BE2C (cell line): ENCODE data around the gene TNNT3.

Experiments used
- DNase-seq: peaks from one replicate; pipeline ENCODE4 v3.0.0-alpha.2; 2020
- H3K27me3 ChIP-seq: fragments of 250-450 bp; sonication (Bioruptor Pico); 2 replicates; pipeline ENCODE4 v1.5.1; 2020; ENCODE audit warnings: mild to moderate bottlenecking
- H3K36me3 ChIP-seq: fragments of 250-450 bp; sonication (Bioruptor Pico); 2 replicates; pipeline ENCODE4 v1.5.1; 2020; ENCODE audit warnings: mild to moderate bottlenecking
- H3K4me1 ChIP-seq: fragments of 250-450 bp; sonication (Bioruptor Pico); 2 replicates; pipeline ENCODE4 v1.5.1; 2020
- H3K4me3 ChIP-seq: 2 replicates; pipeline ENCODE4 v1.5.1; 2011; ENCODE audit warnings: low read depth, low read length
- H3K9me3 ChIP-seq: fragments of 250-450 bp; sonication (Bioruptor Pico); 2 replicates; pipeline ENCODE4 v1.5.1; 2020
- TF ChIP-seq, protein P1 (sequence below): IDR thresholded peaks from 2 replicates; pipeline ENCODE4 v1.5.1; 2012; ENCODE audit warnings: mild to moderate bottlenecking, low read depth, low read length

TNNT3 gene

DNA sequence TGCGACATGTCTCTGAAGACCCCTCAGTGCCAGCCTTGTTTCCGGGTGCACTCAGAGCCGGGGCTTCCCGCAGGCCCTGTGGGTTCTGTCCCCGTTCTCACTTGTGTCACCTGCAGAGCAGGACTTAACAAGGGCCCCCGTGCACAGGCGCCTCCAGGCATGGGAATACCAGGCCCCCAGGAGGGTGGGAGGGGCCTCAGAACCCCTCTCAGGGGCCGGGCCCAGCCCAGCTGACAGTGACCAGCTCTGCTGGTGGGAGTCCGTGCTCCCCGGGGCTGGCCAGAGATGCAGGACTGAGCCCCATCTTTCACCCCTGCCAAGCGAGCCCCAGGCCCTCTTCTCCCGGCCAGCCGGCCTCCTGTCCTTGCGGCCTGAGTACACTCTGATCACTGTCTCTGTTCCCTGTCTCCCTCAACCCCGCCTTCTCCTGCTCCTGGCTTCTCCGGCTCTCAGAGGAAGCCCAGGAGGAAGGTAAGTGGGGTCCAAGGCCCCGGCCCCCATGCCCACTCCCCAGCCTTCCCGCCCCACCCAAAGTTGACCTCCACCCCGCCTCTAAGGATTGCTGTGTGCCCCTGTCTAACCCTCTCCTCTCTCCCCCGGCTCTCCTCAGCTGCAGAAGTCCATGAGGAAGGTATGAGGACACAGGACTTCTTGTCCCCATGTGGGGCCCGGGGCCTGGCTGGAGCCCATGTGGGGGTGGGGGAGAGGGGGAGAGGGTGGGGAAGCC lies 5.3 kb downstream of the TNNT3 start:
- no peaks in the 10 kb centered on the region for H3K4me1 ChIP-seq
- no peaks in the 10 kb centered on the region for H3K9me3 ChIP-seq
- TF ChIP-seq, protein P1, sequence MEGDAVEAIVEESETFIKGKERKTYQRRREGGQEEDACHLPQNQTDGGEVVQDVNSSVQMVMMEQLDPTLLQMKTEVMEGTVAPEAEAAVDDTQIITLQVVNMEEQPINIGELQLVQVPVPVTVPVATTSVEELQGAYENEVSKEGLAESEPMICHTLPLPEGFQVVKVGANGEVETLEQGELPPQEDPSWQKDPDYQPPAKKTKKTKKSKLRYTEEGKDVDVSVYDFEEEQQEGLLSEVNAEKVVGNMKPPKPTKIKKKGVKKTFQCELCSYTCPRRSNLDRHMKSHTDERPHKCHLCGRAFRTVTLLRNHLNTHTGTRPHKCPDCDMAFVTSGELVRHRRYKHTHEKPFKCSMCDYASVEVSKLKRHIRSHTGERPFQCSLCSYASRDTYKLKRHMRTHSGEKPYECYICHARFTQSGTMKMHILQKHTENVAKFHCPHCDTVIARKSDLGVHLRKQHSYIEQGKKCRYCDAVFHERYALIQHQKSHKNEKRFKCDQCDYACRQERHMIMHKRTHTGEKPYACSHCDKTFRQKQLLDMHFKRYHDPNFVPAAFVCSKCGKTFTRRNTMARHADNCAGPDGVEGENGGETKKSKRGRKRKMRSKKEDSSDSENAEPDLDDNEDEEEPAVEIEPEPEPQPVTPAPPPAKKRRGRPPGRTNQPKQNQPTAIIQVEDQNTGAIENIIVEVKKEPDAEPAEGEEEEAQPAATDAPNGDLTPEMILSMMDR: no peak
- no peaks in the 10 kb centered on the region for H3K27me3 ChIP-seq
- DNase-seq: no peak
- H3K36me3 ChIP-seq: no peaks in the 10 kb centered on the region
- H3K4me3 ChIP-seq: no peak overlapping the region

DNA sequence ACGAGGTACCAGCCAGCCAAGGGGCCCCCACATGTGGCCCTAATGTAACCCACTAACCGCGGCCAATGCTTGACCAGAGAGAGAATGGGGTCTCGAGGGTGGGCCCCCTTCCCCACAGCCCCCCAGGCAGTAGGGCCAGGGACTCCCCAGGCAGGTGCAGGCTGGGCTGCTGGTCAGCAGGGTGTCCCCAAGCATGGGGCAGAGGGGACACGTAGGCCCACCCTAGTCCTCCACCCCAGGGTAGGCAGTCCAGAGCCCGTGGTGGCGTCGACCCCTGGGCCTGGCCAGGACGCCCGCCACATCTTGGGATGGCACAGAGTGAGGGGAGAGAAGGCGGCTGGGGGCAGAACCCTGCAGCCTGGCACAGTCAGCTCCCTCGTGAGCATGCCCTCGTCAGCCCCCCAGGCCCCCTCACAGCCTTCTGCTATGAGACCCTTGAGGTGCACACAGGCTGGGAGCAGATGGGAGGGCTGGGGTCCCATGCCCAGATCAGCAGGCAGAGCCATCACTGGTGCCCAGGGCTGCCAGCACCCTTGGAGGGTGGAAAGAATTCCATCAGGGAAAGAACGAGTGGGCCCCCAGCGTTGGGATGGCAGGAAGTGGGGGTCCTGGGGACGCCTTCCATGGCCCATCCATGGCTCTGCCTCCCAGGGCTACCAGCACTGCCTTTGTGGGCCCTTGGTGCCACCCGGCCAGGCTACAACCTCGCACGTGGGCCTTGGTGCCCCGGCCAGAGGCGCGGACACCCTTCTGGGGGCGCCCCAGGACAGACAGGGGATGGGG lies 6.1 kb downstream of the TNNT3 start:
- Histone ChIP-seq H3K27me3 (no peaks in the 10 kb centered on the region), H3K9me3 (no peaks in the 10 kb centered on the region), H3K4me1 (no peaks in the 10 kb centered on the region), H3K4me3 (no peak overlapping the region), H3K36me3 (no peaks in the 10 kb centered on the region)
- DNase-seq: no peak
- TF ChIP-seq, protein P1: no peak

DNA sequence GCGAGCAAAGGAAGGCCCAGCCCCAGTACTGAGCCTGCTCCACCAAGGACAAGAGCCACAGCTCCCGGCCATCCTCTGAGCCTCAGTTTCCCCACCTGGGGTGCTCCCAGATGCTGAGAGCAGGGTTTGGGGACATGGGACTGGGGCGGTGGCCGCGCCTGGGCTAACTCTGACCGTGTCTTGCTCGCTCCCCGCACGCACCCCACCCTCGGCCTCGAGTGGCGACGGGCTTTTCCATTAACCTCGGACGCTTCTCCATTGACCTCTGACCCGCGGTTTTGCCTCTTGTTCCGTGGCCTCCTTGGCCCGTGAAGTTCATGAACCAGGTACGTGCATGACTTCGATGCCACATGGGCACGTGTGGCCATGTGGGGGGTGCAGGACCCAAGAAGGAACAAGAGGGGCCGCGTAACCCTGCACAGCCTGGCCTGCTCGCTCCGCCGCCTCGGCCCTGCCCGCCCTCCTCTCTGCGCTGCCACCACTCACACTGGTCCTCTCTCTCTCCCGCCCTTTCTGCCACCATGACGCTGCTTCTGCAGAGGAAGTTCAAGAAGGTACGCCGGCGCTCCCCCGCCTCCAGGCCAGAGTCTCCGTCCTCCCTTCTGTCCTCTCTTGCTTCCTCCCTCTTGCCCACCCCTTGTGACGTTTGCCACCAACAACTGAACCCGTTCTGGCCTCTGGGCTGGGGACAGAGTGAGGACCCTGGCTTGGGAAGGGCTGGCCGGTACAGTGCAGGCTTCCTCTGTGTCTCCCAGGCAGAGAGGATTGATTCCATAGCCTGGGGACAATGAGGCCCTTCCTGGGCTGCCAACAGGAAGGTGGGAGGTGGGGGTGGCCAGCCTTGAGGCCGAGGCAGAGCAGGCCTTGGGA lies 6.9 kb downstream of the TNNT3 start:
- Histone ChIP-seq H3K4me1 (no peaks in the 10 kb centered on the region), H3K36me3 (no peaks in the 10 kb centered on the region), H3K4me3 (no peak overlapping the region), H3K27me3 (no peaks in the 10 kb centered on the region), H3K9me3 (no peaks in the 10 kb centered on the region)
- no peak for DNase-seq
- TF ChIP-seq, protein P1: no peak

DNA sequence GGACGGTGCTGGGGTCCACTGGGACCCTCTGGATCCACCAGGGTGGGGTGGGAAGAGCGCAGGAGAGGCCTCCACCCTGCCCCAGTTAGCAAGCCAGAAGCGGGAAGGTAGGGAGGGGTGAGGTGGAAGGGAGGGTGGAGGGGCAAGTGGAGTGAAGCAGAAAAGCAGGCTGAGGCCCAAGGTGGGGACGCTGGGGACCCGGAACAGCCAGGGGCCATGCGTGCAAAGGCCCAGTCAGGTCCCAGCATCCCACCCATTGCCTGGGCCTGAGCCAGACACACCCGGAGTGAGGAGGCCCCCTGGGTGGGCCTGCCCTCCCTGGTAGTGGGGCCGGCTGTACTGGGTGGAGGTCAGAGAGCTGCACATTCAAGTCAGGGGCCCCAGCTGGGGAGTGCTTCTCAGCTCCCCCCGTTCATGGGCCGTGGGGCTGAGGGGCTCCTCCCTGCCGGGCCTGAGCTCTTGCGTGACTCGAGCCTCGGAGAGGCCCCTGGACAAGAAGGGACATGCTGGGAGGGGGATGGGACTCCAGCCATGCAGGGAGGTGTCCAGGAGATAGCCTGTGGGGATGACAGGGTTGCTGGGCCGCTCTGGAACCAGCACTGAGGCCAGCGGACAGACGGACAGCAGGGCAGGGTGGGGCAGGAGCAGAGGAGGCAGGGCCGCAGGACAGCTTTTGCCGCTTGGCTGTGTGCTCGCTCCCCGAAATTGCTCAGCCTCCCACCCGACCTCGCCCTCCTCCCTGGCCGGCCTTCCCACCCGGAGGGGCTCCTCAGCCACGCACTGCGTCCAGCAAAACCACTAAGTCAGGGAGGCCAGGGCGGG lies 7.7 kb downstream of the TNNT3 start:
- no peaks in the 10 kb centered on the region for H3K36me3 ChIP-seq
- DNase-seq: no peak
- TF ChIP-seq, protein P1: no peak
- H3K4me3 ChIP-seq: no peak overlapping the region
- no peaks in the 10 kb centered on the region for H3K4me1 ChIP-seq
- no peaks in the 10 kb centered on the region for H3K9me3 ChIP-seq
- no peaks in the 10 kb centered on the region for H3K27me3 ChIP-seq

DNA sequence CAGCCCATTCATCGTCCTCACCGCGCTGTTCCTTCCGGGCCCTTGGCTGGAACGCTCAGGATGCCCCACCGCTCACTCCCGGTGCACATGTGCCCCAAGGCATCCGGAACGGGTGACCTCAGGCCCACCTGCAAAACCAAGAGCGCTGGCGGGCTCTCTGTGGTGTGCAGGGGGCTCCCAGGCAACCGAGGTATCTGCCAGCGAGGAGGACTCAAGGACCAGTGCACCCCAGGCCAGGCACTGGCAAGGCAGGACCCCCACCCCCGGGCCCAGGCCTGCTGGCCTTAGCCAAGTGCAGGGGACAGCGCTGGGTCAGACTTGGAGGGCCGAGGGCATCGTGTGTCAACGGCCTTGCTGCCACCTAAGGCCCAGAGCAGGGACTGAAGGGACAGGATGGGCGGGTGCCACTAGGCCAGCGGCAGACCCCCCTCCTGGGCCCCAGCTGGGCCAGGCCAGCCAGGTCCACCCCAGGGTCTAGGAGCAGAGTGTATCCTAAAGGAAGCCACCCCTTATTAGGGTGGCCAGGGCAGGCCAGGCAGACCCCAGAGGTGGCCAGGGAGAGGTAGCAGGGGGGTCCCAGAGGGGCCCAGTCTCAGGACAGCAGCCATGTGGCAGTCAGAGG lies 8.5 kb downstream of the TNNT3 start:
- DNase-seq: no peak
- TF ChIP-seq, protein P1: no peak
- no peak overlapping the region for H3K4me3 ChIP-seq
- H3K4me1 ChIP-seq: no peaks in the 10 kb centered on the region
- H3K9me3 ChIP-seq: no peaks in the 10 kb centered on the region
- no peaks in the 10 kb centered on the region for H3K36me3 ChIP-seq
- H3K27me3 ChIP-seq: no peaks in the 10 kb centered on the region
